ENCODE results near the gene PTN. TPM values are rescaled to one million over a fixed set of nuclear protein-coding genes. Genes with fewer than 3 reads are reported as not detected.

Gene PTN
- total RNA-seq, 1 experiment from 2014 or later, result 7.0 TPM

- BruUV-seq (replicated peaks), result no TSS peak
- POLR2A ChIA-PET (ENCODE audit: unreplicated experiment), result no interaction called here
- CTCF ChIA-PET, result no interaction called here
Observed at GRCh38 chr7:137283153-137283552, 60.4 kb downstream of the PTN start.

DNA sequence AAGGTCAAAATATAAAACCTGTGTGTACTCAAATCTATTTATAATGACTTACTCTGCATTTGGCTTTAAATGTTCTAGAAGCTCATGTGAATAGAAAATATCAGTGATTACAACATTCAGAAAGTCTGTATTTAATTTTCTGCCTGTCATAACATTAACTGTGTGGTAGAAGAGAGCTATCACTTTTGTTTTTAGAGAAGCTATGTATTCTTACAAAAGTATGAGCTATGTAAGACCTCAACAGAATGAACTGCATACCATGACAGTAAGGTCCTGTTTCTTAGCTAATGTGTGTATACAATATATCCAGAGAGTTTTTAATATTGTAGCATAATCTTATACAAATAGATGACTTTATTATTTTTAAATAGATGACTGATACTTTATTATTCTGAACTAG, 61.5 kb downstream of the PTN start:
- Histone ChIP-seq H3K9me3 (ENCODE audit: insufficient read depth, low read depth) (no peaks in the 10 kb centered on the region), H3K36me3 (ENCODE audit: low read depth) (no peaks in the 10 kb centered on the region), H3F3A (ENCODE audit: insufficient read depth, low read depth) (no peaks in the 10 kb centered on the region), H3K9me2 (ENCODE audit: insufficient read depth) (no peaks in the 10 kb centered on the region; the same call in 1 of the 2 replicates), H3K27ac (no peak overlapping the region), H3K4me3 (no peak overlapping the region), H3K27me3 (ENCODE audit: insufficient read depth, low read depth) (no peaks in the 10 kb centered on the region), H3K4me1 (replicated peaks; ENCODE audit: insufficient read depth) (no peaks in the 10 kb centered on the region), H2AFZ (no peak overlapping the region), H4K20me1 (ENCODE audit: insufficient read depth) (no peaks in the 10 kb centered on the region), H3K4me2 (no peak overlapping the region), H3K79me2 (ENCODE audit: low read depth) (no peaks in the 10 kb centered on the region)
- ChIA-PET POLR2A (ENCODE audit: unreplicated experiment) (no interaction called here), CTCF (interaction anchor here (0.5 kb wide), 1 partner anchor 182 kb away, joined by 3 read pairs; no protein-coding TSS in a partner anchor)
- TF ChIP-seq EZH2 (IDR thresholded peaks at IDR 0.05; ENCODE audit: low read depth), result no peak
- no peak for TF ChIP-seq CTCF (conservative IDR thresholded peaks at IDR 0.05)
- intact Hi-C loops (cut with micrococcal nuclease; ENCODE audit: unreplicated experiment), result no loop called here
- BruUV-seq (replicated peaks), result no TSS peak
- no peak for DNase-seq

More at GRCh38 chr7:137283153-137283552, 60.4 kb downstream of the PTN start:
- Histone ChIP-seq H3K36me3 (ENCODE audit: low read depth) (no peaks in the 10 kb centered on the region), H3F3A (ENCODE audit: insufficient read depth, low read depth) (no peaks in the 10 kb centered on the region), H3K79me2 (ENCODE audit: low read depth) (no peaks in the 10 kb centered on the region), H3K27ac (no peak overlapping the region), H3K9me2 (ENCODE audit: insufficient read depth) (no peaks in the 10 kb centered on the region; the same call in 1 of the 2 replicates), H3K4me2 (no peak overlapping the region), H3K4me1 (replicated peaks; ENCODE audit: insufficient read depth) (no peaks in the 10 kb centered on the region), H3K9me3 (ENCODE audit: insufficient read depth, low read depth) (no peaks in the 10 kb centered on the region), H3K27me3 (ENCODE audit: insufficient read depth, low read depth) (no peaks in the 10 kb centered on the region), H3K4me3 (no peak overlapping the region), H2AFZ (no peak overlapping the region), H4K20me1 (ENCODE audit: insufficient read depth) (no peaks in the 10 kb centered on the region)
- intact Hi-C loops (cut with micrococcal nuclease; ENCODE audit: unreplicated experiment), result no loop called here
- DNase-seq, result no peak
- TF ChIP-seq CTCF (conservative IDR thresholded peaks at IDR 0.05) (no peak), EZH2 (IDR thresholded peaks at IDR 0.05; ENCODE audit: low read depth) (no peak)

DNA sequence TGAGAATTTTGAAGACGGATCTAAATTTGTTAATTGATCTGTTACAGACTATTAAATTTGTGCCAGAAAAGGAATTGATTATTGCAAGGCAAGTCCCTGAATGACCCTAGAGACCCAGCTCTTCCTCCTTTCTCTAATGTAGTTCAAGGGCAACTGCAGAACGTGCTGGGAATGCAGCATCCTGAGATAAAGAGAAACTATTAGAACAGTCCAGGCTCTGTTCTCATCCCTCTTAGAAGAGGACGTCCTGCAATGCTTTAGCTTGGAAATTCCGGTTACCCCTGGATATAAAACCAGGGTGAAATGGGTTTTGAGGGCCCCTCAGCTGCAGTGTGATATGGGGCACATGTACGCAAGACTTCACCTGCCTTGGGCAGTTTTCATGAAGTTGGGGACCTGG, 67.3 kb downstream of the PTN start:
- no peaks in the 10 kb centered on the region for H3K4me1 ChIP-seq (replicated peaks; ENCODE audit: insufficient read depth)
- no peak for TF ChIP-seq EZH2 (IDR thresholded peaks at IDR 0.05; ENCODE audit: low read depth)
- TF ChIP-seq CTCF (conservative IDR thresholded peaks at IDR 0.05), result no peak
- no peaks in the 10 kb centered on the region for H3K36me3 ChIP-seq (ENCODE audit: low read depth)
- no peak overlapping the region for H3K4me3 ChIP-seq
- H3K27ac ChIP-seq, result no peak overlapping the region
- H3F3A ChIP-seq (ENCODE audit: insufficient read depth, low read depth), result no peaks in the 10 kb centered on the region
- CTCF ChIA-PET, result no interaction called here
- intact Hi-C loops (cut with micrococcal nuclease; ENCODE audit: unreplicated experiment), result loop anchor here (10.0 kb wide), 1 partner anchor 319 kb away; no protein-coding TSS in a partner anchor
- H3K9me2 ChIP-seq (ENCODE audit: insufficient read depth), result no peaks in the 10 kb centered on the region
- H4K20me1 ChIP-seq (ENCODE audit: insufficient read depth), result no peaks in the 10 kb centered on the region
- POLR2A ChIA-PET (ENCODE audit: unreplicated experiment), result no interaction called here
- H3K27me3 ChIP-seq (ENCODE audit: insufficient read depth, low read depth), result no peaks in the 10 kb centered on the region
- no peaks in the 10 kb centered on the region; the same call in 1 of the 2 replicates for H3K9me3 ChIP-seq (ENCODE audit: insufficient read depth, low read depth)
- H3K4me2 ChIP-seq, result no peak overlapping the region
- H2AFZ ChIP-seq, result no peak overlapping the region
- no TSS peak for BruUV-seq (replicated peaks)
- DNase-seq, result no peak
- H3K79me2 ChIP-seq (ENCODE audit: low read depth), result no peaks in the 10 kb centered on the region
